ENCODE data around the gene PDZD2.
"Not testable (repeated sequence)": the region's sequence is repeated elsewhere in the genome, so short reads cannot be mapped to it uniquely, and the experiment has no call there.

Gene PDZD2

DNA sequence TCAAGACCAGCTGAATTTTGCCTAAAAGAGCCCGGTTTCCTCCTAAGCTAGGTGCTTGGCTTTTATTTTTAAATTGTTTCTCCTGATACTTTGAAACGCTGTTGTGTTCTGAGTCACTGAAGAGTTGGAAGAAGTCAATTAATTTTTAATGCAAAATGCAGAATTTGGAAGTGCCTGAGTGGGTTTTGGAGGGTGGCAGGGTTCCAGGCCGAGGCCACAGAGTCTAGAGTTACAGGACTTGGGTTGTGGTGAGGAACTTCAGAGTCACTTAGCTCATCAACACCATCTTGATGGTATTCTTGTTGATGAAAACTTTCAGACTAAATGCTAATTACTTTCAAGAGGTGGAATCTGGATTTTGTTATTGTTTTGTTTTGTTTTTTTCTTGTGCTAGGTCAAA is 130.6 kb downstream of the PDZD2 start:
- no peak for DNase-seq (ENCODE audit: low read depth, low spot score)

DNA sequence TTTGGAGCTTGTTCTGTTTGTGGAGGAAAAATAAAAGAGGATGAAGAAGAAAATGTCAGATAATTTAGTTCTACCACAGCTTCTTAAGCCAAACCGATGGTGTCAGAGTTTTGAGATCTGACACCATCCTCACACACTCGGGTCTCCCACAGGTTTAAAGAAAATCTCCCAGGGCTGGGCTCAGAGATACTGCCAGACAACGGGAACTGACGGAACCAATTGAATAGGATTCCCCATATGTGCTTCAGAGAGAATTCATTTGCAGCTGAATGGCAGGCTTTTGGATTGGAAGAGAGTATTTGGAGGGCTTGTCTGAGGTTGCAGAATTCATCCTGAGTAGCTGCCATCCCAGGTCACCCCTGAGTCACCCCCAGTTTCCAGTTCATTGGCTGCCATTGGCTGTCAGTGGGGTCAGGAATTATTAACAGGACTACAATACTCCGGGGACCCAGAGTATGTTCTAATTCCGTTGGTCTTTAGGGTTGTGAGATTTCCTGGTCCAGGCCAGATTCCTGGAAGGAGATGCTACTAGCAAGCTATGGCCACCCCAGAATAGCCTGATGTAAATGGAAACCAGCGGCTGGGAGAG is 131.3 kb downstream of the PDZD2 start:
- DNase-seq (ENCODE audit: low read depth, low spot score) = no peak

DNA sequence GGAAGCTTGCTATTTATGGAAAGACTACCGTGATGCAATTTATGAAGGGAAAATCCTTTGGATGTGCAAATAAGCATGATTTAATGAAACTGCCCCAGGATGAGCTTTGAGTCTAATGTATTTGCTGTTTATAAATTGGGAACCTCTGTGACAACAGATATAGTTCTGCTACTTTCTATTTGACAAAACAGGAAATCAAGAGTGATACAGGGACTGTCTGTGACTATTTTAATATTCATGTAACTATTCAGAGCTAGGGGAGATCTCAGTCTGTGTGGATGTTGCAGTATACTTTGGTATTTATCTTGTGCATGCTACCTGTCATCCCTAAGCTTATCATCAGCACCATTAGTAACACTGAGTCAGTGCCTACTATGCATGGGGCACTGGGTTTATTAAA is 132.1 kb downstream of the PDZD2 start:
- no peak for DNase-seq (ENCODE audit: low read depth, low spot score)

DNA sequence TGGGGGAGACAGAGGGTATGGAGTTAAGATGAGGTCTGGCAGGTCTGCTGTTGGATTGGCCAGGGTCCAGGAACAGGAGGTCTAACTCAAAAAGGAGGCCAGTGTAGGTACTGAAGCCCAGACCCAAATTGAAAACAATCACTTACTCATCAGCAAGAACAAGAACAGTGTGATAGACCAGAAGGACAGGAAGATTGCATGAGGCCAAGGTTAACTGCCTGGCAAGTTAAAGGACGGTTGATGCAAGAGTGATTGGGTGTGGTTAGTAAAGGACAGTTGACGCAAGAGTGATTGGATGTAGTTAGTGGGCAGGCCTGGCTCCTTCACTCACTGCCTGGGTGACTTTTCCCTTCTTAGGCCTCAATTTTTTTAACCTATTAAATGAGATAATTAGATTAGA is 132.6 kb downstream of the PDZD2 start:
- no peak for DNase-seq (ENCODE audit: low read depth, low spot score)

DNA sequence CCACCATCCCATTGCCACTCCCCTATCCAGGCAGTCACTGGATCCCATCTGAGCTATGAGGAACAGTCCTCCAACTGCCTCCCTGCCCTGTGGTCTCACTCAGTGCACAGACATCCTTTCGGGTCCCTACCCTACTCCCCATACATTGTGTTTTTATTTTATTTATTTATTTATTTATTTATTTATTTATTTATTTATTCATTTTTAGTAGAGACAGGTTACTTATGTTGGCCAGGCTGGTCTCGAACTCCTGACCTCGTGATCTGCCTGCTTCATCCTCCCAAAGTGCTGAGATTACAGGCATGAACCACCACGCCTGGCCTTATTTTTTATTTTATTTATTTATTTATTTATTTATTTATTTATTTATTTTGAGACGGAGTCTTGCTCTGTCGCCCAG is 137.4 kb downstream of the PDZD2 start:
- not testable (repeated sequence) for DNase-seq (ENCODE audit: low read depth, low spot score)

DNA sequence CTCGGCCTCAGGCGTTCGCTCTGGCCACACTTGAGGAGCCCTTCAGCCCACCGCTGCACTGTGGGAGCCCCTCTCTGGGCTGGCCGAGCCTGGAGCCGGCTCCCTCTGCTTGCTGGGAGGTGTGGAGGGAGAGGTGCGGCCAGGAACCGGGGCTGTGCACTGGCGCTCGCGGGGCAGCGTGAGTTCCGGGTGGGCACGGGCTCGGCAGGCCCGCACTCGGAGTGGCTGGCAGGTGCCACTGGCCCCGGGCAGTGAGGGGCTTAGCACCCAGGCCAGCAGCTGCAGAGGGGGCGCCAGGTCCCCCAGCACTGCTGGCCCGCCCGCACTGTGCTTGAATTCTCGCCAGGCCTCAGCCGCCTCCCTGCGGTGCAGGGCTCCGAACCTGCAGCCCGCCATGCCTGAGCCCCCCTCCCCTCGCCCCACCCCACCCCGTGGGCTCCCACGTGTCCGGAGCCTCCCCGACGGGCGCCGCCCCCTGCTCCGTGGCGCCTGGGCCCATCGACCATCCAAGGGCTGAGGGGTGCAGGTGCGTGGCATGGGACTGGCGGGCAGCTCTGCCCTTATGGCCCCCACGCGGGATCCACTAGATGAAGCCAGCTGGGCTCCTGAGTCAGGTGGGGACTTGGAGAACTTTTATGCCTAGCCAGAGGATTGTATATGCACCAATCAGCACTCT is 138.2 kb downstream of the PDZD2 start:
- DNase-seq (ENCODE audit: low read depth, low spot score) = no peak

DNA sequence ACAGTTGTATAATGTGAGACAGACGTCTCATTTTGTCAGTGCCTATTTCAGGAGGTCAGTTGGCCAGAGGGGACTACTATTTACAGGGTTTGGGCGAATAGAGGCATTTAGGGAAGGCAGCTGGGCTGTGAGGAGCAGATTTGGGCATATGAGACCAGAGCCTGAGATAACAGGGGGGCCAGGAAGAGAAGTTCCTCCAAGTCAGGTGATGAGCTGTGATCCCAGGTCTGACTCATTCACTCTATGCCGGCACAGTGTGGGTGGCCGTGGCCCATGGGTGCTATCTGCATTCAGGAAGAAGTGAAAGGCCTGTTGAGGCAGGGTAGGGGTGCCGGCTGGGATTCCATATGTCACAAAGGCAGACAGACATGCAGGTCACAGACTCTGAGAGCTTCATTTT is 142.8 kb downstream of the PDZD2 start:
- DNase-seq (ENCODE audit: low read depth, low spot score) = no peak

DNA sequence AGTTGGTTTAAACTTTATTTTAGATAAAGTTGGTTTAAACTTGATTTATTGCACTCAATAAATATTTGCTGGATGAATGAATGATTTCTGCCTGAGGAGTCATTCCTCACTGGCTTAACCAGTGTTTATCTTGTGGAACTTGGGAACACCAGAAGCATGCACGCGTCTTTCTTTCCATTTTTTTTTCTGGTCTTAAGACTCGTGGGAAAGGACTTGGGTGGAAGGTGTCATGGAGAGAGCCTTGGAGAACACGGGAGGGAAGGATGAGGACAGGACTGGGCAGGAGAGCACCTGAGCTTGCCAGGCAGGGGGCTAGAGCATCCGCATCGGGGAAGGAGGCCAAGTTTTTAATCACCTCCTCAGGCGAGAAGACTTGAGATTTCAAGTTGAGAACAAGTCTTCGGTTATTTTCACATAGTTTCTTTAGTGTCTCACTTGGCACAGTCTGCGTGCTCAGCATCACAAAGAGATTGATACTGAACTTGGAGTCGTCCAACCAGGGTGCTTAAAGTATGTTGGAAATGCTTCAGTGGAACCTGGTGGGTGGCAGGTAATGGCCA is 144.2 kb downstream of the PDZD2 start:
- no peak for DNase-seq (ENCODE audit: low read depth, low spot score)

DNA sequence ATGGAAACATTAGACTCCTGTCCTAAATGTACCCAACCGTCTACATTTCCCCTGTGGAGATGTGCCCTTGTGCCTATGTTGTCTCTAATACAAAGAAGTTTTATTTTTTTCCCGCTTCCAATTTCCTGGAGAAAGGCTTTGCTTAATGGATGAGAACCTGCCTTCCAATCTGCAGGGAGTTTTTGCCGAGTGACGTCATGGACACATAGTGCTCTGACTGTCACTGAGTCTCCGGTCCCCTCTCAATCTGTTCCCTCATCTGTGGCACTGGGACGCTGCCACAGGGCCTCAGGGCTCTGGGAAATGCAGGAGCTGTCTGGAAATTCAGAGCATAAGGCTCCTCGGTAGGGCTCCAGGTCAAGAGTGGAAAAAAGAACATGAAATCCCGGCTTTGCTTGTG is 144.8 kb downstream of the PDZD2 start:
- no peak for DNase-seq (ENCODE audit: low read depth, low spot score)

DNA sequence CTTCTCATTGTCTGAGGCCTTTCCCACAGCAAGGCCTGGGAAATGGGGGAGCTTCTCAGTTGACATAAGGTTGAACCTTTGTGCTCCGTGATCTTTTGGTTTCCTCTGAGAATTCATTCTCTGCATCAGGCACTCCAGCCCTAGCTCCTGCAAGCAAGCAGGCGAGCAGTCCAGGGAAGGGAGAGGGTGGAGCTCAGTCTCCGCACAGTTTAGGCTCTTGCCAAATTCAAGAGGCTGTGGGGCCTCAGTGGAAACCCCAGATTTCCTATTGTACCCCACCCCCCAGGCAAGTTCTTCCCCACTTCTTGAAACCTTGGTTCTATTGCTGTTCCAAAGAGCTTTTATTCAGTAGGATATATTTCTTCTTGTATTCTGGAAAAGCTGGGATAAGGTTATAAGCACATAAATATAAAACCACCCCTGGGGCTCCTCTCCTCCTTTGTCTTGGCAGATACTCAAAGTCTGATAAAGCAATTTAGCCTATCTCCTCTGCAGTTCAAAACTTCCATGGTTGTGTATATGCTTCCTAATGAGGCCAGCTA is 147.2 kb downstream of the PDZD2 start:
- no peak for DNase-seq (ENCODE audit: low read depth, low spot score)

DNA sequence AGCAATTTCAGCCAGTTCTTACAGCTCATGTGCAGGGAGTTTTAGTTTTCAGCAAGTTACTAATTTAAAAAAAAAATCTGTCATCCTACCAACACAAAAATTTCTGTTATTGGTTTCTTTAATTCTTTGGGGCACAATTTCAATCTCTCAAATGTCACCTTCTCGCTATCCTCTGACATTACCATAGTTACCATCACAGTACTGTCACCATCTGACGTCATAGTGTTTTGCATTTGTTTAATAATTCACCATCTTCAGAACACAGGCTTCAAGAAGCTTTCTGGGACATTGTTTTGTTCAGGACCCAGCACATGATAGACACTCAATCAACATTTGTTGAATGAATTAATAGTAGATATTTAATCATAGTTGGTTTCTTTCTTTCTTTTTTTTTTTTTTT is 155.1 kb downstream of the PDZD2 start:
- DNase-seq (ENCODE audit: low read depth, low spot score) = no peak

DNA sequence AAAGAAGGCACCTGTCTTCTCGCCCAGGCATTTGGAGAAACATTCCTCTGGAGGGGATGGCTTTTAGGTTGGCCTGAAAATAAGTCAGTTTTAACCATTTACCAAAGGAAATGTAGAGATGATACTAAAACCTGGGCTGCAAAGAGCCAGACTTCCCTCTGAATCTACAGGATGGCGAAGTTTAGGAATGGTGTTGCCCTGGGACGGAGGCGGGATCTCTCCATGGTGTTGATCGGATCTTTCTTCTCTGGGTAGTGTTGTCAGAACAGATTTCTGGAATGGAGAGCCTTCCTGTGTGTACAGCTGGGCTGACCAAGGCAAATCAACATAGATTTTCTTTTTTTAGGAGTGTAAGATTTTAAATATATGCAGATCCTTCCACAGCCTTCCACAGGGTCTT is 159.2 kb downstream of the PDZD2 start:
- no peak for DNase-seq (ENCODE audit: low read depth, low spot score)

DNA sequence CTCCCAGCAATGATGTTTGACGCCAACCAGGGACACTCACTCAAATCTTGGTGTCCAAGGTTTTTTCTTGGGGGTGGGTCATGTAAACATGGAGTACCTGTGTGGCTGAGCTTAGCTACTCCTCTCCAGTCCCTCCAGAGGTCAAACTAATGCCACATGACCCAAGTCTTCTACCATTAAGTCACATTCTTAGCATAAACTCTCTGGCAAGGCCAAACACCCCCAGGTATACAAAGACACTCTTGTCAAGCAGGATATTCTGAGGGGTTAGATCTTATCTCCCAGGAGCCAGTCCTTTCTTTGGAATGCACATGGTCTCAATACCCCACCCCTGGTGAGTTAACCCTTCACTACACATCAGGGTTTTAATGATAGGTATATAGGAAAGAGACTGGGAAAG is 161.4 kb downstream of the PDZD2 start:
- no peak for DNase-seq (ENCODE audit: low read depth, low spot score)

DNA sequence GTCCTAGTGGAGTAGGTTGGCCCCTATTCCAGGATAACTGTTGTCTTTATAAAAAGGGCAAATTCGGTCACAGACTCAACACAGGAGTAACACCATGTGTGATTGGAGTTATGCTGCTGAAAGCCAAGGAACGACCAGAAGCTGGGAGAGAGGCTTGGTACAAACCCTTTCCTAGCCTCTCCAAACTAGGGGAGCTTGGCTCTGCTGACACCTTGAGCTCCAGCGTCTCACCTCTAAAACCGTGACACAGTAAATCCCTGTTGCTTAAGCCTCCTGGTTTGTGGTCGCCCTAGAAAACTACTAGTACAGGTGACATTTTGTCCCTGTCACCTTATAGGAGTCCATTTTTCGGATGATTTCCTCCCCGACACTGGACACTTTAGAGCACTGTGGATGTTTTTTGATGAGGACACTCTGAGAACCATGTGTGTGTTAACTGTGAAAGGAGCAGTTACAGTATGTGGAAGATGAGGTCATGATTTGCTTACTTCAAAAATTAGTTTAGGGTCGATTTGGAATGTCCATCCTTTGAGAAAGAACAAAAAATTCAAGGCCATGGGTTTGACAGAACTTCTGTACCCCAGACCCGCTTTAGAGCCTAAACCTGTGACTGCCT is 167.0 kb downstream of the PDZD2 start:
- DNase-seq (ENCODE audit: low read depth, low spot score) = no peak

DNA sequence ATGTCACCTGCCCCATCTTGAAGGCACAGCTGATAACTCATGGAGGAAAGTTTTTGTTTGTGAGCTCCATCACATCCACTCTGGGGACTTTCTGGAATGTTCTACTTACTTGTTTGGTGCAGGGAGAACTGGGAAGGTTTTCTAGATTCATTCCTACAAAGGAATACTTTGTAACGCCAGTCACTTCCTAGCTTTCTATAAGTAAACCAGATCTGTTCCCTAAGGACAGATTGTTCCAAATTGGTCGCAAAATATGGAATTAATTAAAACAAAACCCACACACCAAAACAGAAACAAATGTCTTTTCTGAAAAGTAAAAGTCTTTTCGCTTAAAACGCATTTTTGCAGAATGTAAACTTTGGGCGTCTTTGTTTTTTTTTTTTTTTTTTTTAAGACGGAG is 167.6 kb downstream of the PDZD2 start:
- DNase-seq (ENCODE audit: low read depth, low spot score) = no peak

DNA sequence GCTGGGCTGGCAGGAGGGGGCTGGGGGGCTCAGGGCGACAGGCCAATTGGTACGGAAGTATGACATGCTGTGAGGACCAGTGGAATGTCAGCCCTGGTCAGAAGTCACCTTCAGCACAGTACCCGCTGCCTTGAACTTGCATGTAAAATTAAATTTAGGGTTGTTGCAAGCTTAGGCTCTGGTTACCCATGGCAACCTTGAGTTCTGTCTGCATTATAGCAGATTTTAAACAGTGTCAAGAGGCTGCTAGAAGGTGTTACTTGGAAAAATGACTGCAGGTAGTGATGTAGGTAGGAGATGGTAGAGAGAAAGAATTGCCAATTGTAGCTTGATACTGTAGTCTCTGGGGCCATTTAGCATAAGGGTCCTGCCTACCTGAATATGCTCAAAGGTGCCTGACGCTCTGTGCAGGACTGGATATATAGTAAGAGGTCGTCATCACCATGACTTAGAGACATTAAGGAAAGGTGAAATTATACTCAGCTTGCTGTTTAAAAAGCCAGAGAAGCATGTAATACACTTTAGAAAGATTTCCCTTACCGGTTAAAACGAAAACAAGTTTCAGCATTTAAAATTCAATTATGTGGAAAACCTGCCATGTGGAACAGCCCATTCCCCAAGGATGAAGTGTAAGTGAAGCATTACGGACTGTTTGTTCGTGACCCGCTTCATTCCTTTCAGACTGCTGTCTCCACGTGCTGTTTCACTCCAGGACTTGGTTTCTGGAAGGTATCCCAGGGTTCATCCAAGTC is 169.0 kb downstream of the PDZD2 start:
- no peak for DNase-seq (ENCODE audit: low read depth, low spot score)

DNA sequence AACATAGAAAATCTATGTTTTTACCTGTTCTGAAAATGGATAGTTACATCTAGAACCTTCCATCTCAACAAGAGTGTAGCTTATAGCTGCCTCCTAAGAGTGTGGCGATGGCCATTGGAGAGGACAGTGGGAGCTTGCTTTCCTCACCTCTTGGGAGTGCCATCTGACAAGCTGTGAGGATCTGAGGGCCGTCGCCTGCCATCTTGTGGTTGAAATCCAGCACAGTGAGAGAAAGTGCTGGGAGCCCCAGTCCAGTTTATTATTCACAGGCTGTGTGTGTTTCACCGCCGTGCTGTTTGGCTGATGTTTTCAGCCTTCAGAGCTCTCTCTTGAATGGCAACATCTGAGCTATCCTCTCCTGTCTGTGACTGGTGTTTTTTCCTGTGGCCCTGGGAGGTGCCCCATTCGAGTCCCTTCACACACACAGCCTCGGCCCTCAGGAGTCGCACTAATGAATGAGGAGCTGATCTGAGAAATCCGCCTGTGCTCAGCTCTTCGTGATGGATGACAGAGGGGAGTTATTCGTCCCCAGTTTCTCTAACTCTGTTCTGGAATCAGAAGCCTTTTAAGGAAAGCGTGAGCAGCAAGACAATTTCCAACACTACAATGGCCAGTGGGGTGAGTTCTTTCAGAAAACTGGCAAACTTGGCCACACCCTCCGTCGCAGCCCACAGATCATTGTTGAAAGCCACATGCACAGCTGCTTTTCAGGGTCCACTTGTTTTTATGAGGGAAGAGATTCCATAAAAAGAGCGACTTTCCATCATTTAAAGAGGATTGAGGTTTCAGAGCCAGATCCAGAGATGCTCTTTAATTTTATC is 170.3 kb downstream of the PDZD2 start:
- DNase-seq (ENCODE audit: low read depth, low spot score) = no peak

DNA sequence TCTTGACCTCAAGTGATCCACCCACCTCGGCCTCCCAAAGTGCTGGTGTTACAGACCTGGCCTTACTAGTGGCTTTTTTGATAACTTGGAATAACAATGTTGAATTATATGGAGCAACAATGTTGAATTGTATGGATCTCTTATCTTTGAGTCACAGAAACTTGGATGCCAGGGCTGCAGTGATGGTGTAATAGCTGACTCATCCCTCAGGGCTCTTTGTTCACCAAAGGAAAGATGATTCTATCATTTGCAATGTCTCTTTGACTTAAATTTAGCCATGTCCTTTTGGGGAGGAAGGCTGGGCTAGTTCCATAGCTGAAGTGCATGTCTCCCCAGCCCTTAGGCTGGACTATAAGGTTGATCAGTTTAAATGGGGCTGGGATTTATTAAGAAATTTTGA is 172.3 kb downstream of the PDZD2 start:
- DNase-seq (ENCODE audit: low read depth, low spot score) = no peak

DNA sequence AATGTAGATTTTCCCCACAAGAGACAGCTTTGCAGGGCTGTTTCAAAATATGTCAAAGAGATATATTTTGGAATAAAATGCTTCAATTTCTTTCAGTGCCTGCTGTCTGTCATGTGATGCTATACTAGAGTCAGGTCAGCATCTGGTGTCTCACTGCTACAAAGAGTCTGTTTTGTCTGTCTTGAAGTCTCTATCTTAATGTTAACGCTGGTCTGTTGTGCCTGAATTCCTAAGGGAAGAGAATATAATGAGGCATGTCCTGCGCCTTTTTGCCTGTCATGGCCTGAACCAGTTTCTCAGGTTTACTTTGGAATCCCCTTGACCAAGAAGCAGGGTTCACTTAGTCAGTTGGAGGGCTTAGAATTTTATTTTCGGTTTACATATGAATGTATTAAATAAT is 176.4 kb downstream of the PDZD2 start:
- no peak for DNase-seq (ENCODE audit: low read depth, low spot score)

DNA sequence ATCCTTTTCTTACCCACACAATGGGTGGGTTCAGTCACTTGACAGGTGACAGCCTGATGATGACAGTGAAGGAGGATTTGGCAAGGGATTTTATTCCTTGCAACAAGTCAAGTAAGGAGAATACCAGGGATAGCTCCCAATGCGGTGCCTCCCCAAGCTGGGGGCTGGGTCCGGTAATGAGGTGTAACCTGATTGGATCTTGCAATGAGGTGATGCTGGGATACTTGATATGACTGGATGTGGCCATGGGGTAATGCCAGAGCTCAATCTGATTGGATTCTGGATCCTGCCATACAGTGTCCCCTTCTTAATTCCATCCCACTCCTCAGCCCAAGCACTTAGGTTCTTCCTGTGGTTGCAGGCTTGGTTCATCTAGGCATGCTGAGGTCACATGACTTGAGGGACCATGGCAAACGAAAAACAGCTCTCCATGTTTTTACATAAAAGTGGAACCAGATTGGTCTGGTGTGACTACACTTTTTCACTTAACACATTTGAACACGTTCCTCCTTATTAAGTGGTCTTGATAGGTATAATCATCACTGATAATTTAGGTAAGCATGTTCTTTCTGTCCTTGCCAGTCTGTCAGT is 181.1 kb downstream of the PDZD2 start:
- DNase-seq (ENCODE audit: low read depth, low spot score) = no peak

DNA sequence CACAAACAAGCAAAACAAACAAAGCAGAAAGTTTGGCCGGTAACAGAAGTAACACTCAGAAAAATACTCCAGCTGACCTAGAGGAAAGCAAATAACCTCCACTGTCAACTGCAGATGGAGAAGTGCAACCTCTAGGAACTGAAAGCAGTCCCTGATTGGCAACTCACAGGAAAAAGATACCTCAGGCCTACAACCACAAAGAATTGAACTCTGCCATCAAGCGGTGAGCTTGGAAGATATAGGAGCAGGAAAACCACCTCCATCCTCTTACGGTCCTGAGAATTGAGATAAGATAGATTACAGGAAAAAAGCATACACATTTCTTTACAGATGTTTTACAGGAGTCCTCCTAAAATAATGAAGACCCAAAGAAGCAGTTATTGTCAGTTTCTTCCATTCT is 184.5 kb downstream of the PDZD2 start:
- no peak for DNase-seq (ENCODE audit: low read depth, low spot score)
